ENCODE measurements around the gene SNTG2. TPM values are rescaled to one million over a fixed set of nuclear protein-coding genes. Genes with fewer than 3 reads are reported as not detected.

SNTG2 gene
- total RNA-seq, 2 experiments from 2014 or later: not detected

DNA sequence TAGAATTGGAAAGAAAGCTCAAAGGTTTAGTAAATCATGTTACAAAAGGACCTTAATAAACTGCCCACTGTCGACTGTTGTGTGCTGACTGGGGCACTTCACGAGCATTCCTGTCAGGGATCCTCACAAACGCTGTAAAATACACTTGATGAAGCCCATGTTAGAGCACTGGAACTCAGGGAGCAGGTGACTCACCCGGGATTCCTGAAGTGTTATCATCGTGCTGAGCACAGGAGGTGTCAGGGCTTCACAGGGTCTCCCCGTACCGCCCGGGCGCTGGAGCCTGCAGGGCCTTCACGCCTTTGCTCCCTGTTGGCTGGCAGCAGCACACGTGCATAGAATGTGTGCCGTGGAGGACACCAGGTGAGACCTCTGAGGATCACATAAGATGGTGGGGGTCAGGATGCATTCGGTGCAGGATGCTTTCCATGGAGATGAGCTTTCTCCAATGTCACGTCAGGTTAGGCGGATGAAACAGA is 187.3 kb downstream of the SNTG2 start:
- H3K36me3 ChIP-seq (ENCODE audit: insufficient read depth, low read length): no peaks in the 10 kb centered on the region
- TF ChIP-seq EZH2phosphoT487 (IDR thresholded peaks at IDR 0.05; ENCODE audit: borderline replicate concordance, low read depth, low read length): no peak
- TF ChIP-seq, protein P1, sequence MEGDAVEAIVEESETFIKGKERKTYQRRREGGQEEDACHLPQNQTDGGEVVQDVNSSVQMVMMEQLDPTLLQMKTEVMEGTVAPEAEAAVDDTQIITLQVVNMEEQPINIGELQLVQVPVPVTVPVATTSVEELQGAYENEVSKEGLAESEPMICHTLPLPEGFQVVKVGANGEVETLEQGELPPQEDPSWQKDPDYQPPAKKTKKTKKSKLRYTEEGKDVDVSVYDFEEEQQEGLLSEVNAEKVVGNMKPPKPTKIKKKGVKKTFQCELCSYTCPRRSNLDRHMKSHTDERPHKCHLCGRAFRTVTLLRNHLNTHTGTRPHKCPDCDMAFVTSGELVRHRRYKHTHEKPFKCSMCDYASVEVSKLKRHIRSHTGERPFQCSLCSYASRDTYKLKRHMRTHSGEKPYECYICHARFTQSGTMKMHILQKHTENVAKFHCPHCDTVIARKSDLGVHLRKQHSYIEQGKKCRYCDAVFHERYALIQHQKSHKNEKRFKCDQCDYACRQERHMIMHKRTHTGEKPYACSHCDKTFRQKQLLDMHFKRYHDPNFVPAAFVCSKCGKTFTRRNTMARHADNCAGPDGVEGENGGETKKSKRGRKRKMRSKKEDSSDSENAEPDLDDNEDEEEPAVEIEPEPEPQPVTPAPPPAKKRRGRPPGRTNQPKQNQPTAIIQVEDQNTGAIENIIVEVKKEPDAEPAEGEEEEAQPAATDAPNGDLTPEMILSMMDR (conservative IDR thresholded peaks at IDR 0.05; ENCODE audit: low read length): no peak
- no peaks in the 10 kb centered on the region for H4K20me1 ChIP-seq (ENCODE audit: insufficient read depth, low read length)
- intact Hi-C loops (cut with micrococcal nuclease; ENCODE audit: unreplicated experiment): no loop called here
- no peak overlapping the region for H3K4me2 ChIP-seq (ENCODE audit: low read length)
- no TSS peak for BruUV-seq (replicated peaks)
- CTCF ChIA-PET (ENCODE audit: unreplicated experiment): no interaction called here
- H3K4me1 ChIP-seq (ENCODE audit: insufficient read depth, low read length, poor library complexity, severe bottlenecking): no peaks in the 10 kb centered on the region
- H2AFZ ChIP-seq (ENCODE audit: low read length): no peak overlapping the region
- no peak overlapping the region for H3K27ac ChIP-seq (ENCODE audit: low read depth, low read length, poor library complexity, severe bottlenecking)
- H3K79me2 ChIP-seq (ENCODE audit: insufficient read depth, low read depth, low read length): no peaks in the 10 kb centered on the region
- no peak overlapping the region for H3K4me3 ChIP-seq (ENCODE audit: low read depth, low read length, poor library complexity, severe bottlenecking)
- no peak for DNase-seq (ENCODE audit: low spot score)
- no peaks in the 10 kb centered on the region for H3K9me3 ChIP-seq (ENCODE audit: low read length)
- POLR2A ChIA-PET: no interaction called here
- H3K9me2 ChIP-seq (ENCODE audit: insufficient read depth, low read length): no peaks in the 10 kb centered on the region

DNA sequence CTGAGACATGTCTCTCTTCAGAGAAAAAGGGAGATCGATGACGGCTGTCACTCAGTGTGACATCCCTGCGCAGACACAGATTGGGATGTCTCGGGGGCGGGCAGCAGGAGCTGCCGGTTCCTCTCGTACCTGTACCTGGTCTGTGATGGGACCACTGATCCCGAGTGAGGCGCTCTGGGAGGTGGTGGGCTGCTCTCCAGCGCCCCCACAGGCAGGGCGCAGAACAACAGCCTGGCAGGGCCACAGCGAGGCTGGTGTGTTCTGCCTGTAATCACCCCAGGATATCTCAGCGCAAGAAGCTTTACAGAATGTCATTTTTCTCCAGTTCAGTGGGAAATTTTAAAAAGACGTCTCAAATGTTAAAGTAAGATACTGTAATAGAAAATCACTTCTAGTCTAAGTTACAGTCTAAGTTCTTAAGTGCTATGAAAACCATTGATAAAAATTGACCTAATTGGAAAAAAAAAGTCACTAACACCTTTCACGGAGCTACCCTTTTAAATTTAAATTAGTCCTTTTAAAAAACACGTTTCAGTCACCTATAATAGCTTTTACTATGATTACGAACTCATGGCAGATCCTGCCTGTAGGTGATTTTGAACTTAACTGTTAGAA is 189.8 kb downstream of the SNTG2 start:
- Histone ChIP-seq H2AFZ (ENCODE audit: low read length) (no peak overlapping the region), H3K4me1 (ENCODE audit: insufficient read depth, low read length, poor library complexity, severe bottlenecking) (no peaks in the 10 kb centered on the region), H3K36me3 (ENCODE audit: insufficient read depth, low read length) (no peaks in the 10 kb centered on the region), H3K27ac (ENCODE audit: low read depth, low read length, poor library complexity, severe bottlenecking) (no peak overlapping the region), H4K20me1 (ENCODE audit: insufficient read depth, low read length) (no peaks in the 10 kb centered on the region), H3K79me2 (ENCODE audit: insufficient read depth, low read depth, low read length) (no peaks in the 10 kb centered on the region), H3K4me3 (ENCODE audit: low read depth, low read length, poor library complexity, severe bottlenecking) (no peak overlapping the region), H3K4me2 (ENCODE audit: low read length) (no peak overlapping the region), H3K9me2 (ENCODE audit: insufficient read depth, low read length) (no peaks in the 10 kb centered on the region), H3K9me3 (ENCODE audit: low read length) (no peaks in the 10 kb centered on the region)
- ChIA-PET CTCF (ENCODE audit: unreplicated experiment) (no interaction called here), POLR2A (no interaction called here)
- TF ChIP-seq, protein P1 (conservative IDR thresholded peaks at IDR 0.05; ENCODE audit: low read length): peak; percentile 91
- TF ChIP-seq EZH2phosphoT487 (IDR thresholded peaks at IDR 0.05; ENCODE audit: borderline replicate concordance, low read depth, low read length): no peak
- DNase-seq (ENCODE audit: low spot score): peak; percentile 24
- BruUV-seq (replicated peaks): no TSS peak
- intact Hi-C loops (cut with micrococcal nuclease; ENCODE audit: unreplicated experiment): no loop called here

DNA sequence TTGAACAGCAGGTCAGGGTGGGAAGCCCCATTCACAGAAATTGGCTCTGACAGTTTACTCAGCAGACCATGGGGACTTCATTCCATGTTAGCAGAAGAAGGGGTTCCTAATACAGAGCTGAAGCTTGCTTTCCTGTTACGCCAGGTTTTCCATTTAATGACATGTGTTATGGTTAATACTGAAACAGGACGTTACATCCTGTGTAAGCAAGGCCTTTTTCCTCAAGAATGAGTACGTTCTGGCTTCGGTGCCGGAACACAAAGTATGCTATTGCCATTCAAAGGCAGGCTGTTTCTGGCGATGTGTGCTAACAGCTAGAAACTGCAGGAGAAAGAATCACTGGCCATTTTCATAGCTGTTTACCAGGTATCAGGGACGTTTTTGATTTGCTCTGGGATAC is 190.4 kb downstream of the SNTG2 start:
- H3K9me3 ChIP-seq (ENCODE audit: low read length): no peaks in the 10 kb centered on the region
- H3K9me2 ChIP-seq (ENCODE audit: insufficient read depth, low read length): no peaks in the 10 kb centered on the region
- H3K79me2 ChIP-seq (ENCODE audit: insufficient read depth, low read depth, low read length): no peaks in the 10 kb centered on the region
- no peaks in the 10 kb centered on the region for H3K36me3 ChIP-seq (ENCODE audit: insufficient read depth, low read length)
- no peak for DNase-seq (ENCODE audit: low spot score)
- ChIA-PET POLR2A (interaction anchor here (0.7 kb wide), 1 partner anchor 607 kb away, joined by 3 read pairs; no protein-coding TSS in a partner anchor), CTCF (ENCODE audit: unreplicated experiment) (no interaction called here)
- H3K4me2 ChIP-seq (ENCODE audit: low read length): no peak overlapping the region
- H3K4me3 ChIP-seq (ENCODE audit: low read depth, low read length, poor library complexity, severe bottlenecking): no peak overlapping the region
- H4K20me1 ChIP-seq (ENCODE audit: insufficient read depth, low read length): no peaks in the 10 kb centered on the region
- intact Hi-C loops (cut with micrococcal nuclease; ENCODE audit: unreplicated experiment): no loop called here
- TF ChIP-seq, protein P1 (conservative IDR thresholded peaks at IDR 0.05; ENCODE audit: low read length): no peak
- TF ChIP-seq EZH2phosphoT487 (IDR thresholded peaks at IDR 0.05; ENCODE audit: borderline replicate concordance, low read depth, low read length): no peak
- H2AFZ ChIP-seq (ENCODE audit: low read length): no peak overlapping the region
- no peaks in the 10 kb centered on the region for H3K4me1 ChIP-seq (ENCODE audit: insufficient read depth, low read length, poor library complexity, severe bottlenecking)
- H3K27ac ChIP-seq (ENCODE audit: low read depth, low read length, poor library complexity, severe bottlenecking): no peak overlapping the region
- no TSS peak for BruUV-seq (replicated peaks)
